ENCODE data around the gene AKR7A2. TPM values are rescaled to one million over a fixed set of nuclear protein-coding genes. Genes with fewer than 3 reads are reported as not detected.
"Not testable (repeated sequence)": the region's sequence is repeated elsewhere in the genome, so short reads cannot be mapped to it uniquely, and the experiment has no call there.

AKR7A2 gene
- total RNA-seq, 1 donor from 2014 or later = 53.7 TPM

GRCh38 chr1:19308509-19308907, 3.4 kb downstream of the AKR7A2 start:
- Mint-ChIP-seq H3K4me1 (peaks cover 19% of the 10 kb centered on the region), H3K27me3 (ENCODE audit: low read depth) (no peaks in the 10 kb centered on the region), H3K4me3 (no peak overlapping the region), H3K9me3 (no peaks in the 10 kb centered on the region), H3K27ac (no peak overlapping the region), H3K36me3 (peaks cover 27% of the 10 kb centered on the region)
- DNase-seq (ENCODE audit: low spot score in 2 of 2, unreplicated experiment in 2 of 2) = no peak
- no peak for TF ChIP-seq CTCF (IDR thresholded peaks at IDR 0.05; ENCODE audit: unreplicated experiment)

- Mint-ChIP-seq H3K27ac (no peak overlapping the region), H3K9me3 (no peaks in the 10 kb centered on the region), H3K4me1 (peaks cover 14% of the 10 kb centered on the region), H3K36me3 (peaks cover 31% of the 10 kb centered on the region), H3K27me3 (ENCODE audit: low read depth) (no peaks in the 10 kb centered on the region), H3K4me3 (no peak overlapping the region)
- no peak for TF ChIP-seq CTCF (IDR thresholded peaks at IDR 0.05; ENCODE audit: unreplicated experiment)
- no peak for DNase-seq (ENCODE audit: low spot score in 2 of 2, unreplicated experiment in 2 of 2)
Observed at GRCh38 chr1:19307794-19308508, 4.0 kb downstream of the AKR7A2 start.

GRCh38 chr1:19306941-19307340, 5.0 kb downstream of the AKR7A2 start:
- no peak for TF ChIP-seq CTCF (IDR thresholded peaks at IDR 0.05; ENCODE audit: unreplicated experiment)
- Mint-ChIP-seq H3K27ac (no peak overlapping the region), H3K4me1 (peaks cover 10% of the 10 kb centered on the region), H3K9me3 (no peaks in the 10 kb centered on the region), H3K36me3 (peaks cover 38% of the 10 kb centered on the region), H3K4me3 (no peak overlapping the region), H3K27me3 (ENCODE audit: low read depth) (no peaks in the 10 kb centered on the region)
- DNase-seq (ENCODE audit: low spot score in 2 of 2, unreplicated experiment in 2 of 2) = no peak

- no peaks in the 10 kb centered on the region for H3K27me3 Mint-ChIP-seq (ENCODE audit: low read depth)
- H3K27ac Mint-ChIP-seq = no peak overlapping the region
- no peak for TF ChIP-seq CTCF (IDR thresholded peaks at IDR 0.05; ENCODE audit: unreplicated experiment)
- H3K36me3 Mint-ChIP-seq = peaks cover 41% of the 10 kb centered on the region
- H3K4me3 Mint-ChIP-seq = no peak overlapping the region
- peaks cover 6% of the 10 kb centered on the region for H3K4me1 Mint-ChIP-seq
- no peaks in the 10 kb centered on the region for H3K9me3 Mint-ChIP-seq
- no peak for DNase-seq (ENCODE audit: low spot score in 2 of 2, unreplicated experiment in 2 of 2)
Observed at GRCh38 chr1:19305880-19306279, 6.1 kb downstream of the AKR7A2 start.

- H3K27ac Mint-ChIP-seq, H3K4me1 Mint-ChIP-seq: not testable (repeated sequence)
Observed at GRCh38 chr1:19304081-19304480, 7.9 kb downstream of the AKR7A2 start.

GRCh38 chr1:19300211-19300610, 11.7 kb downstream of the AKR7A2 start:
- Mint-ChIP-seq H3K4me1 (no peaks in the 10 kb centered on the region), H3K4me3 (no peak overlapping the region), H3K36me3 (peaks cover 56% of the 10 kb centered on the region), H3K9me3 (peaks cover 23% of the 10 kb centered on the region), H3K27me3 (ENCODE audit: low read depth) (no peaks in the 10 kb centered on the region), H3K27ac (no peak overlapping the region)
- no peak for TF ChIP-seq CTCF (IDR thresholded peaks at IDR 0.05; ENCODE audit: unreplicated experiment)
- no peak for DNase-seq (ENCODE audit: low spot score in 2 of 2, unreplicated experiment in 2 of 2)

More at GRCh38 chr1:19304081-19304480, 7.9 kb downstream of the AKR7A2 start:
- not testable (repeated sequence) for DNase-seq (ENCODE audit: low spot score in 2 of 2, unreplicated experiment in 2 of 2); H3K4me3 Mint-ChIP-seq; H3K9me3 Mint-ChIP-seq; H3K27me3 Mint-ChIP-seq (ENCODE audit: low read depth)
- H3K36me3 Mint-ChIP-seq = peaks cover 51% of the 10 kb centered on the region

Measured in mesothelial cell of epicardium (in vitro differentiated cells).